Retinal pigment epithelial cell (primary cell): ENCODE results near the gene PPIF.

Experiments used
- DNase-seq: peaks from one replicate; pipeline ENCODE4 v3.0.0-alpha.2; 2010; ENCODE audit warnings: low read depth
- H3K4me3 ChIP-seq: 2 replicates; pipeline ENCODE4 v1.5.1; 2011; ENCODE audit warnings: mild to moderate bottlenecking, low read length, control low read depth, moderate library complexity
- CTCF ChIP-seq: conservative IDR thresholded peaks from 2 replicates; pipeline ENCODE4 v1.5.1; 2011; ENCODE audit warnings: low read depth, low read length, control low read depth, inconsistent platforms

The PPIF gene

GRCh38 chr10:79390057-79390456 is 42.8 kb downstream of the PPIF start:
- TF ChIP-seq CTCF, result no peak

GRCh38 chr10:79390551-79391229 is 43.4 kb downstream of the PPIF start:
- DNase-seq, result no peak
- H3K4me3 ChIP-seq, result no peak overlapping the region
- no peak for TF ChIP-seq CTCF

More at GRCh38 chr10:79390057-79390456, 42.8 kb downstream of the PPIF start:
- H3K4me3 ChIP-seq, result no peak overlapping the region
- DNase-seq, result no peak

GRCh38 chr10:79391231-79392019 is 44.2 kb downstream of the PPIF start:
- H3K4me3 ChIP-seq, result no peak overlapping the region
- TF ChIP-seq CTCF, result no peak
- no peak for DNase-seq

- H3K4me3 ChIP-seq, result no peak overlapping the region
- DNase-seq, result no peak
- no peak for TF ChIP-seq CTCF
Observed at GRCh38 chr10:79392020-79392398, 44.7 kb downstream of the PPIF start.

- DNase-seq, result no peak
- TF ChIP-seq CTCF, result no peak
- no peak overlapping the region for H3K4me3 ChIP-seq
Observed at GRCh38 chr10:79392506-79393176, 45.4 kb downstream of the PPIF start.

- no peak overlapping the region for H3K4me3 ChIP-seq
- no peak for DNase-seq
- no peak for TF ChIP-seq CTCF
Observed at GRCh38 chr10:79393221-79393923, 46.1 kb downstream of the PPIF start.
